ENCODE measurements around the gene CUBN. TPM values are rescaled to one million over a fixed set of nuclear protein-coding genes. Genes with fewer than 3 reads are reported as not detected.

CUBN gene
- total RNA-seq, 1 experiment from 2014 or later, result 1.7 TPM

GRCh38 chr10:17109046-17109445, 20.6 kb downstream of the CUBN start:
- DNase-seq (ENCODE audit: low read depth), result no peak

GRCh38 chr10:17106991-17107390, 22.6 kb downstream of the CUBN start:
- DNase-seq (ENCODE audit: low read depth), result no peak

GRCh38 chr10:17101910-17102266, 27.7 kb downstream of the CUBN start:
- no peak for DNase-seq (ENCODE audit: low read depth)

- DNase-seq (ENCODE audit: low read depth), result no peak
Measured at GRCh38 chr10:17101257-17101909, 28.2 kb downstream of the CUBN start.

- no peak for DNase-seq (ENCODE audit: low read depth)
Measured at GRCh38 chr10:17100586-17100985, 29.0 kb downstream of the CUBN start.

- DNase-seq (ENCODE audit: low read depth), result no peak
Measured at GRCh38 chr10:17098012-17098411, 31.6 kb downstream of the CUBN start.

- no peak for DNase-seq (ENCODE audit: low read depth)
Measured at GRCh38 chr10:17094844-17095243, 34.8 kb downstream of the CUBN start.

- no peak for DNase-seq (ENCODE audit: low read depth)
Measured at GRCh38 chr10:17092986-17093803, 36.4 kb downstream of the CUBN start.

- no peak for DNase-seq (ENCODE audit: low read depth)
Measured at GRCh38 chr10:17092216-17092944, 37.2 kb downstream of the CUBN start.

- no peak for DNase-seq (ENCODE audit: low read depth)
Measured at GRCh38 chr10:17088118-17088806, 41.3 kb downstream of the CUBN start.

- DNase-seq (ENCODE audit: low read depth), result no peak
Measured at GRCh38 chr10:17086865-17087367, 42.7 kb downstream of the CUBN start.

GRCh38 chr10:17085011-17085725, 44.4 kb downstream of the CUBN start:
- no peak for DNase-seq (ENCODE audit: low read depth)

GRCh38 chr10:17084258-17084657, 45.4 kb downstream of the CUBN start:
- no peak for DNase-seq (ENCODE audit: low read depth)

GRCh38 chr10:17081431-17081830, 48.2 kb downstream of the CUBN start:
- no peak for DNase-seq (ENCODE audit: low read depth)

GRCh38 chr10:17077890-17078289, 51.7 kb downstream of the CUBN start:
- no peak for DNase-seq (ENCODE audit: low read depth)

- DNase-seq (ENCODE audit: low read depth), result no peak
Measured at GRCh38 chr10:17077346-17077781, 52.2 kb downstream of the CUBN start.

GRCh38 chr10:17076626-17077345, 52.8 kb downstream of the CUBN start:
- DNase-seq (ENCODE audit: low read depth), result no peak

GRCh38 chr10:17075533-17076359, 53.9 kb downstream of the CUBN start:
- DNase-seq (ENCODE audit: low read depth), result peak; percentile 76

GRCh38 chr10:17074541-17074847, 55.1 kb downstream of the CUBN start:
- peak; percentile 59 for DNase-seq (ENCODE audit: low read depth)

Measured in Daoy (cell line).